ENCODE results near the gene DPH7.
A peak's percentile ranks its signal among the peaks of the same experiment; 100 is the strongest.
"Not testable (repeated sequence)": the region's sequence is repeated elsewhere in the genome, so short reads cannot be mapped to it uniquely, and the experiment has no call there.

DPH7 gene

DNA sequence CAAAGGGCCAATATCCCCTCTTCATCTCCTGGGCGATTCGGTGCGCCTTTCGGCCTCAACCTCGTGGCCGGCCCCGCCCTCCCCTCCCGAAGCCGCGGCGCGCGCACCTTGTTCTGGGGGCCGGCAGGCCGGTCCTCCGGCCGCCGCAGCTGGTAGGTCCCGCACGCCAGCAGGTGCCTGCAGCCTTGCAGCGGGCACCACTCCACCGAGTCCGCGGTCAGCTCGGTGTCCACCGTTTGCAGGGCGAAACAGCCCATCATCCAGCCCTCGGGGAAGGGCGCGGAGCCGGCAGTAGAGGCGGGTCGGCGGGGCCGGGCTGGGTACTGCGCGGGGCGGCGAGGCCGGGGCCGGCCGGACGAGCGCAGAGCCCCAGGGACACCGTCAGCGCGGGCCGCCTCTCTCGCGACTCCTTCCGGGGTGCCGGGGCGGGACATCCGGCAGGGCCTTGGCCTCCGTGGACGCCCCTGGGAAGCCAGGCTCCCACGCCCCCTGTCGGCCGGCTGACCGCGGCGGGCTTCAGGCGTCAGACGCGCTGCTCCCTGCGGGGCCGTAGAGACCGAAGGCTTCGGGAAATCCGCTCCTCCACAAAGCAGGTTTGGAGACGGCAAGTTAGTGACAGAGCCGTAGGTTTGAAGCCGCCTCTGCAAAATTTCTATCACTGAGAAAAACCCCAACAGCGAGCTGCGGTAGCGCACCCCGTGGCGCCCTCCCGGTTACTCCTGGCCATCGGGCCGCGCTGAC, at the start of gene DPH7:
TSS of gene DPH7 (minus strand) at position 408 of the 741 bp plus-strand sequence. CDS start at position 260, 148 bp downstream.
- peak; percentile 98 for DNase-seq

DNA sequence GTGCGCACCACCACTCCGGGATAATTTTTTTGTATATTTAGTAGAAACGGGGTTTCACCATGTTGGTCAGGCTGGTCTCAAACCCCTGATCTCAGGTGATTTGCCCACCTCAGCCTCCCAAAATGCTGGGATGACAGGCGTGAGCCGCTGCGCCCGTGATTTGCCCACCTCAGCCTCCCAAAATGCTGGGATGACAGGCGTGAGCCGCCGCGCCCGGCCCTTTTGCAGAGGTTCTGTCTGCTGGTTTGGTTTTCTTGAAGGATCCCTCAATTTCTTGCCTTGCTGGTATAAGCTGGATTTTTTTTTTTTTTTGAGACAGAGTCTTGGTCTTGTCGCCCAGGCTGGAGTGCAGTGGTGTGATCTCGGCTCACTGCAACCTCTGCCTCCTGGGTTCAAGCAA, 48.7 kb upstream of the DPH7 start:
- DNase-seq = not testable (repeated sequence)

DNA sequence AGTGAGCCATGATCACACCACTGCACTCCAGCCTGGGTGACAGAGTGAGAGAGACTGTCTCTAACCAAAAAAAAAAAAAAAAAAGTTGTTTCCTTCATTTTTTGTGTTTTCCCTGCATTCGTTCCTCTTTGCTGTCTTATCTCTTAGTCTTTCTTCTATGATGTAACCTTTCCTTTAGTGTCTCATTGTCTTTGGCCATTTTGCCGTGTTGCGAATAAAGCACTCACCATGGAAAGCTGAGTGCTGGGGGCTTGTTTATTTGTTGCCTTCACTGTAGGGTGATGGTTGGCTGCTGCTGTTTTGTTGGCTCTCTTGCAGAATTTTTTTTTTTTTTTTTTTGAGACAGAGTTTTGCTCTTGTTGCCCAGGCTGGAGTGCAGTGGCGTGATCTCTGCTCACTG, 47.7 kb upstream of the DPH7 start:
- no peak for DNase-seq

DNA sequence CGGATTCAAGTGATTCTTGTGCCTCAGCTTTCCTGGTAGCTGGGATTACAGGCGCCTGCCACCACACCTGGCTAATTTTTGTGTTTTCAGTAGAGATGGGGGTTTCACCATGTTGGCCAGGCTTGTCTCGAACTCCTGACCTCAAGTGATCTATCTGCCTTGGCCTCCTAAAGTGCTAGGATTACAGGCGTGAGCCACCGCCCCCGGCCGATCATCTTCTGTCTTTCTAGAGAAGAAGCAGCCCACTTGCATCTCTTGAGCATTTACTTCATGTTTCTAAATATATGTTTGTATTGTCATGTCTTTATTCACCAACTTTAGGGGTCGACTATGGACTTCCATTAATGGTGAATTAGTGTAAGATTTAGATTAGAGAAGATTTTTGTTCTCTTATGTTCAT, 43.5 kb upstream of the DPH7 start:
- not testable (repeated sequence) for DNase-seq

DNA sequence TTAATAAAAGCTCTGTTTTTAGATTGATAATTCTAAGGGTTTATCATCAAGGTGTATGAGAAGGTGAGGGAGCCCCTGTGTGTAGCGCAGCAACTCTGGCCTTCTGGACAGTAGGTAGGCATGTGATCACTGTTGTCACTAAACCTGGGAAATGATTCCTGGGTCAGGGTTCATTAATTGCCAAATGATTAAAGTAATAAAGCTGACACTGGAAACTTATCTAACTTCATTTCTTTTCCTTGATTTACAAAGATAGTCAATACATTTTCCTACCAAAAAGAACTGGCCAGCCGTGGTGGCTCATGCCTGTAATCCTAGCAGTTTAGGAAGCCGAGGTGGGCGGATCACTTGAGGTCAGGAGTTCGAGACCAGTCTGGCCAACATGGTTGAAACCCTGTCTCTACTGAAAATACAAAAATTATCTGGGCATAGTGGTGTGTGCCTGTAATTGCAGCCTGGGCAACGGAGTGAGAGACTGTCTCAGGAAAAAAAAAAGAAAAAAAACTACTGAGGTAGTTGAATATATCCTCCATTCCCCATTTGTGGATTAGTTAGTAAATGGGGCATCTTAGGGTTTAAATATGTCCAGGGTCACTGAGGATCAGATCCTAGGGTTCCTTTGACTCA, 42.5 kb upstream of the DPH7 start:
- peak; percentile 35 for DNase-seq

DNA sequence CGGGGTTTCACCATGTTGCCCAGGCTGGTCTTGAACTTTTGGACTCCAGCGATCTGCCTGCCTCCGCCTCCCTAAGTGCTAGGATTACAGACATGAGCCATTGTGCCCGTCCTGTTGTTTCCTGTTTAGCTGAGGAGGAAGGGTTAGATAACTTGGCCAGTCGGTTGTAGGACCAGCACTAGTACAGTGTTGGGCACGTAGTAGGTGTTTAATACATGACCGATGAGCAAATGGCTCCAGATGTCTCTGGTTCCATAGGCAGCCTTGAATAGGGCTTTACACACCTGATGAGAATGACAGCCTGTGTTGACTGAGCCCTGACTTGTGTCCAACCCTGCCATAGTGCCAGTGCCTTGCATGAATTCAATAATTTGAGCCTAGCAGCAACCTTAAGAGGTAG, 41.9 kb upstream of the DPH7 start:
- no peak for DNase-seq

DNA sequence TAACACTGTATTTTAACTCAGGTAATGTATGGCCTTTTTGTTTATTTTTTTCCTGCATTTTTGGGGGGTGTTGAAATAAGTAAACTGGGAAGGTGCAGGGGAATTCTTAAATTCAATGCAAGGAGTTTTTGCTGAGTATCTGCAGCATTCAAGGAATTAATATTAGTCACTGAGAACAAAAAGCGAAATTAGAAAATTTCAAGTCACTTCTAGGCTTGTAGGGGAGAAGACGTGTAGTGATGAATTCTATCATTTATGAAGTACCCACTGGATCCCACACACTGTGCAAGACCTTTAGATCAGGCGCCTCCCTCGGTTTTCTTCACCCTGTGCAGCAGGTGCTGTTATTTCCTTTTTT, 41.3 kb upstream of the DPH7 start:
- DNase-seq = no peak

DNA sequence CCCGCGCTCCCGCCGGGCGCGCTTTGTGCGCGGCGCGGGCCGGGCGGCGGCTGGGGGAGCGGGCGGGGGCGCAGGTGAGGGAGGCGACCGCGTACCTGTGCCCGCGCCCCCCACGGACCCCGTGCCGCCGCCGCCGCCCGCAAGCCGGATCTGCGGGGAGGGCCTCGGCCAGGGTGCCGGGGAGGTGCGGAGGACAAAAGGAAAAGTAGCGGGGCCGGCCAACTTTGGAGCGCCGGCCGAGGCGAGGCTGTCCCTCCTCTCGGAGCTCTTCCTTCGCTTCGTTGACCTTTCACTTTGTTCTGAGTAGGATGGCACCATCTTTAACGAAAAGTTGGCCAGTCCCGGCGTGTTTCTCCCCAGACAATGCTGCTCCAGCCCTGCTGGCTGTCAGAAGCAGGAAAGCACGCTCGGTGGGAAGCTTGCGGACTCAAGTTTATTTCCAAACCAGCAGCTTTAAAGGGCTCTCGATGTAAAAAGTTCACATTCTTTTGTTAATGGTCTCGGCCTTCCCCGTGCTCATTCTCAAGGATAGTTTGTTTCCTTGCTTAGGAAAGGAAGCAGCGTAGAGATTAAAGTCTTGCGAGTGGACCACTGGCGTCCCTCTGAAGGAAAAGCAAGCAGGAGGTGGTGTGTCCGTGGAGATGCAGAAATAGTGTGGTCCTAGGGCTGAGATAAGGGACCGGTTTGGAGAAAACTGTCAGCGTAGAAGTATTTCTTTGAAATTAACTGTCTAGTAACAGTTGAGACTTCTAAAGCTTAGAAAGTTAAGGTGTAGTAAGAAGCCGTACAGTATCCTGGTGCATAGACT, 40.7 kb upstream of the DPH7 start:
- peak; percentile 45 for DNase-seq

DNA sequence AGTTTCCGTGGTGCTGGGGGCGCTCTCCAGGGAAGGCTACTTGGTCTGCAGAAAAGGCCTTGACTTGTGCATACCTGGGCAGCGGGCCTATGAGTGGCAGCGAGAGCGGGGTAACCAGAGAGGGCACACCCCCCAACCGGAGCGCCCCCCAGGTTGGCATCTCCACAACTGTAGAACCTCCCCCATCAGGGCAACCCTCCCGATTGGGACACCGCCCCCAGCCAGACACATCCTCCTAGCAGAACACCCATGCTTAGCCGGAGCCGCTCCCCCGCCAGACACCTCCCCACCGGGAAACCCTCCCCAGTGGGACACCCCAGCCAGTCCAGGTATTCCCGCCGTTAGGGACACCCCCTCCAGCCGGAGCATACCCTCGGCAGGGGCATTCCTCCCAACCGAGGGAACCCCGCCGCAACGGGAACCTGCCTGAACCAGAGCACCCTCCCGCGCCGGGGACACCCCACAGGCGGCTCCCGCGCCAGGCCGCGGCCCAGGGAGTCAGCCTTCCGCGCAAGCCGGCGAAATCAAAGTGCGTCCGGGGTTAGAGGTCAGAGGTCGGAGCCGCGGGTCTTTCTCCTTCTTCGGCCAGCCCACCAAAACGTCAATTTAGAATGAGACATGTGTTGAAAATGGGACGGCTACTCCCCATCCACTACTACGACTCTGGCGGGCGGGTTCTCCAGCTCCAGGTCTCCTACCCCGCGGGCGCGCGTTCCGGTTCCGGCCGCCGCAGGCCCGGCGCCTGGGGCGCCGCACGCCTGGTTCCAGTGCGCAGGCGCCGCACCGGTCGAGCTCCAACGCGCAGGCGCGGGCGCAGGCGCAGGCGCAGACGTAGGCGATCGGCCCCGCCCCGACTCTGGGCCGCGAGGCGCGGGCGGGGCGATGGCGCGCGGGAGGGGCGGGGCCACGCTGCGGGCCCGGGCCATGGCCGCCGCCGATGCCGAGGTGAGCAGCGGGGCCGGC, 39.7 kb upstream of the DPH7 start, which contains the start of gene EHMT1:
TSS of gene EHMT1 (plus strand) at position 901 of the 963 bp plus-strand sequence. CDS start at position 925, 24 bp downstream.
- peak; percentile 90 for DNase-seq

DNA sequence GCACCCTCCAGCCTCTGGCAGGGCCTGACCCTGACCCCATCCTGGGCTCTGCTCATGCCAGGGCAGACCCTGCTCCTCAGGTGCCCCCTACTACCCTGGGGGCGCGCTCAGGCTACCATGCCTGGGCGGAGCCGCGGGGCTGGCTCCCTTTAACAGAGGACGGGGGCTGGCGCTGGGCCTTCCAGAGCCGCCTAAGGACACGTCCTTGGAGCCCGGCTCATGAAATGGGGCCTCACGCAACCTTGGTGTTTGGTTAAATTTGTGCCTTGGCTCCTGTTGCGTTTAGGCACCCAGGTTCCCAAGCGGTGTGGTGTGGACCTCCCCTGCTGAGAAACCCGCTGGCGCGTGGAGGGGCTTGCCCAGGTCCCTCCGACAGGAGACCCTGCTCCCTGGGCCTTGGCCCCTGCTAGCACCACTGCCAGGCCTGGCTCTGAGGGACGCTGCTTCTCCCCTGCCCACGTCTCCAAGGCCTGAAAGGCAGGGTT, 36.7 kb upstream of the DPH7 start:
- no peak for DNase-seq

DNA sequence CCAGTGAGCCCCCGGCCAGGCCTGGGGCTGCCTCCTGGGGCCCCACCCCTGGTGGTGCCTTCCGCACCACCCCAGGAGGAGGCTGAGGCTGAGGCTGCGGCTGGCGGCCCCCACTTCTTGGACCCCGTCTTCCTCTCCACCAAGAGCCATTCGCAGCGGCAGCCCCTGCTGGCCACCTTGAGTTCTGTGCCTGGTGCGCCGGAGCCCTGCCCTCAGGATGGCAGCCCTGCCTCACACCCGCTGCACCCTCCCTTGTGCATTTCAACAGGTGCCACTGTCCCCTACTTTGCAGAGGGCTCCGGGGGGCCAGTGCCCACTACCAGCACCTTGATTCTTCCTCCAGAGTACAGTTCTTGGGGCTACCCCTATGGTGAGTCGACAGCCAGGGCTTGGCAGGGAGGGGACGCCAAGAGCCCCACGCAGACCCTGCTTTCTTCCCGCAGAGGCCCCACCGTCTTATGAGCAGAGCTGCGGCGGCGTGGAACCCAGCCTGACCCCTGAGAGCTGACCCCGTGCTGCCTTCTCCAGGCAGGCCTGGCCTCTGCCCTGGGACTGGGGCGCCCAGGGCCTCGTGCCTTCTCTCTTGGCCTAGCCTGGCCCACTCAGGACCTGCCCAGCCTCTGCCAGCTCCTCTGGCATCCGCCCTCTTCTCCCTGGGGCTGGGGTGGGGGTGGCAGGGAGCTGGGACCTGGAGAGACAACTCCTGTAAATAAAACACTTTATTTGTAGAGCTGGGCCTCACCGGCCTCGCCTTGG, 36.1 kb upstream of the DPH7 start:
- no peak for DNase-seq

DNA sequence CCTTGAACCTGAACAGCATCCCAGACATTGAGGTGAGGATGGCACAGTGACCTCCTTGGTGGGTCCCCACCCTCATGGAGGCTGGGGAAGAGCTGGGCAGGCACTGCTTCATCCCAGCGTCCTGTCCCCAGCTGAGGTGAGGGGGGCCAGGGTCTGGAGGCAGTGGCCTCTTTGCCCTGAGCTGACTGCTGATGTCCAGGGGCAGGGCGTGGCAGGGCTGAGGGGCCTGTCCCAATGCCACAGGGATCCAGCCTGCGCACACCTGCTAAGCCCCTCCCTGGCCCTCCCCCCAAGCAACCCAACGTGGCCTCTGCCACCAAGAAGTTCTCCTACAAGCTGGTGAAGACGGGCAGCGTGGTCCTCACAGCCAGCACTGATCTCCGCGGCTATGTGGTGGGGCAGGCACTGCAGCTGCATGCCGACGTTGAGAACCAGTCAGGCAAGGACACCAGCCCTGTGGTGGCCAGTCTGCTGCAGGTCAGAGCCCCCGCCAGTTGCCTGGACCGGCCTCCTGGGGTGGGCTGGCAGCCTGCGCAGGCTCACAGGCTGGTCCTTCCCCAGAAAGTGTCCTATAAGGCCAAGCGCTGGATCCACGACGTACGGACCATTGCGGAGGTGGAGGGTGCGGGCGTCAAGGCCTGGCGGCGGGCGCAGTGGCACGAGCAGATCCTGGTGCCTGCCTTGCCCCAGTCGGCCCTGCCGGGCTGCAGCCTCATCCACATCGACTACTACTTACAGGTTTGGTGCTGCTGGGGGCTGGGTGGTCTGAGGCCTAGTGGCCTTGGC, 35.2 kb upstream of the DPH7 start:
- DNase-seq = no peak

DNA sequence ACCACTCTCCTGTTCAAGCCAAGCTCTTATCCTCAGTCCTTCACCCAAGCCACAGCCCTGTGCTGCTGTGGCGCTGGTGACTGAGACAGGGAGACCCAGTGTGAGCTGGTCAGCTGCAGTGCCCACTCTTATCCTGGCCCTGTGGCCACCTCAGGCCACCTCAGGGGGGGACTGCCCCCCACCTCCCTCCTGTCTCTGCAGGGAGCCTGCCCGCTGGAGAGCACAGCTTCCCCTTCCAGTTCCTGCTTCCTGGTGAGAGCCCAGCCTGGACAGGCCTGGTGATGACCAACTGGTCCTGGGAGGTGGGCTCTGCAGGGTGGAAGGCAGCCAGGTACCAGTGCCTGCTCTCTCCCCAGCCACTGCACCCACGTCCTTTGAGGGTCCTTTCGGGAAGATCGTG, 34.5 kb upstream of the DPH7 start:
- no peak for DNase-seq

DNA sequence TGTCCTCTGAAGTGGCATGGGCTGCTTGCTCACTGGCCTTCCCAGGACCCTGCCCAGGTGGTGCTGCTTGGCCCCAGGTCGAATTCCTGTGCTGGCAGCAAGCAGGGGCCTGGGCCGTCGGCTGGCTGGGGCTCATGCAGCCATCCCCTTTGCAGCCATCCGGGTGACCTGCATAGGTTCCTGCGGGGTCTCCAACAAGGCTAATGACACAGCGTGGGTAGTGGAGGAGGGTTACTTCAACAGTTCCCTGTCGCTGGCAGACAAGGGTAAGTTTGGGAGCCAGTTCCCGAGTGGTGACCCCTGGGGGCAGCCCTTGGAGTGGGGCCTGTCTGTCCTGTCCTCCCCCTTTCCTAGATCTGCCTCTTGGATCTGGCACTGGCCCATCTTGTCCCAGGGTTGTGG, 34.0 kb upstream of the DPH7 start:
- no peak for DNase-seq

DNA sequence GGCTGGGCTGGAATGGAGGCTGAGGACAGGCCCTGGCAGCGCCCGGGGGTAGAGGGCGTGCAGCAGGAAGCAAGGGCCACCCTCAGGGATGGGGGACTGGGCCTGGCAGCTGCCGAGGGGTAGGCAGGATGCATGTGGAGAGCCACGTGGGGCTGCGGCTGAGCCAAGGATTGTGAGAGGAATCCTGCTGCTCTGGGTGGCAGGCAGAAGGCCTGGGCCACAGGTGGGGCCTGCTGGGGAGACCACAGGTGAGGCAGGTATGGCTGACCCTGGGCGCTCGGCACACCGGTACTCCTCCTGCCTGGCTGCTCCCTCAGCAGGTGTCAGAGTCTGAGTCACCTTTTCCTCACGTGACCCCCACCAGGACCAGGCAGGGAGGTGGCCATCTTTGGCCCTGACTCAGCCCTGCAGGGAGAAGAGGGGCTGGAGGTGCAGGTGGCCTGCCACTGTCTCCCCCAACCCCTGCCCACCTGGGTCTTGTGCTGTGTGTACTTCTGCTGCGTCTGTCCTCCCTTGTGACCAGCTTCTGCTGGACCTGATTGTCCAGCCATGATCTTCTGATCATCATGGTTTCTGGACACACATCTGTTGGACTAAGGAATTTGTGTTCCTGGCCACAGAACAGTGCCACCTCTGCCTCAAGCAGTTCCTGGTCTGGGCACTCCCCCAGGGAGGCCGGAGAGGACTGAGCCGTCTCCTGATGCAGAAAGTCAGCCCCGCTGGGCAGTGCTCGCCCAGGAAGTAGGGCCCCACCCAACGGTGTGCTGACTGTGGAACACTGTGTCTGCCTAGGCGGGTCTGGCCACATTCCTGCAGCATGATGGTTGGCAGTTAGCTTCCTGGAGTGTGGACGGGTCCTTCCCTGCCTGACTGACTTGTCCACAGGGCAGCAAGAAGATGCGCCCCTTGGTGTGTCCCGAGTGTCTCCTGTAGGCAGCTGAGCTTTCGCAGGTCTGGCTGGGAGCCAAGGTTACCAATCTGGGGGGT, 33.2 kb upstream of the DPH7 start:
- DNase-seq = peak; percentile 56

DNA sequence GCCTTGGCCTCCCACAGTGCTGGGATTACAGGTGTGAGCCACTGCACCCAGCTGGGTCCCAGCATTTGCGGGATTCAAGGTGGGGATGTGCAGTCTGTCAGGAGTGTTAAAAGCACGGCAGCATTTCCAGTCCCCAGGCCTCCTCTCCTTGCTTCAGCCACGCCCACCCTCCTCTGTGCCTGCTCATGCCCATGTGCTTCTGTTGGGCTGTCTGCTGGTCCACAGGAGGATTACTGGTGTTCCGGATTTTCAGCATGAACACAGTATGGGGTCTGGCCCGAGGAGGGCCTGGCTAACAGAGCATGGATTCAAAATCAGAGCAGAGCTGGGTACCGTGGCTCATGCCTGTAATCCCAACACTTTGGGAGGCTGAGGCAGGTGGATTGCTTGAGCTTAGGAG, 32.2 kb upstream of the DPH7 start:
- no peak for DNase-seq

DNA sequence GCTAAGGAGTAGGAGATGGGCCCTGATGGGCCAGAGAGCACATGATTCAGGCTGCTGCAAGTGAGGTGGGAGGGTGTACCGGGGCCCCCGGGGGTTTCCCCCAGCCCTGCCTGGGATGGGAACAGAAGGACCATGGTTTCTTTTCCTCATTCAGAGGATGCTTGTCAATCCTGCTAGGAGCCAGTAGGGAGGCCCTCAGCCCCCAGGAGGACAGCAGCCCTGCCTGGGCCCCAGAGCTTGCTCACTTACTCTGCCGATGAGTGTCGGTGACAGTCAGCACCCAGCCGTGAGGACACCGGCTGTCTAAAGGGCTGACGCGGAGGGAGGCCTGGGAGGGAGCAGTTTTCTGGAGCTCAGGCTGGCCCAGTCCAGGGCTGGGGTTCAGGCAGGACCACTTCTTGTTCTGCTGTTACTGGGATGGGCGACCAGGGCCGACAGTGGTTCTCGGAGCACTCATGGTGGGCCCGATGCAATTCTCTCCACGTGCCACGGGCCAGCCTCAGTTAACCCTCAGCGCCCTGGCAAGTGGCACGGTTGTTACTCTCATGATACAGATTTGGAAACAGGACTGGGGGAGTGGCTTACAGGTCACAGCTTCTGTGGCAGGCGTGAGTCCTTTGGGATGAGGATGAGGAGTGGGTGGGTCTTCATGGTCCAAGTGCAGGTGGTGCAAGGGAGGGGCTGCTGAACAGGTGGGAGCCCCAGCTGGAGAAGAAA, 28.6 kb upstream of the DPH7 start:
- DNase-seq = no peak

DNA sequence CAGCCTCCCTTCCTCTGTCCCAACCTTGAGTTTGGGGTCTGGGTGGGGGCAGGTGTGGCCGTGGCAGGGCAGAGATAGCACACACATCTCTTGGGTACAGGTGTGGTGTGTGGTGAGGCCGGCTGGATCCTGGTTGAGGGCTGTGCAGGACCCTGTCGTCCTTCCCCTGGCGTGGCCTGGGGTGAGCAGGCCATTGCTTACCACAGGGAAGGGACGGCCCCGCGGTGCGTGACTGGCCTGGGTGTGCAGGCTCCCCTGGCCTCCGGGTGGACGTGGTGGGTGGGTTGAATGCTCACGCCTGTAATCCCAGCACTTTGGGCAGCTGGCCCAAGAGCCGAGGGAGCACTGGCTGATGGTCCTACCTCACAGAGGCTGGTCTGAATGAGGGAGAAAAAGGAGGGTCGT, 28.0 kb upstream of the DPH7 start:
- DNase-seq = no peak

Measured in activated CD4-positive, alpha-beta T cell treated with anti-CD3 and anti-CD28 coated beads for 48 hours (primary cell).